H1 (cell line): ENCODE measurements around the gene TECTB. TPM values are rescaled to one million over a fixed set of nuclear protein-coding genes. Genes with fewer than 3 reads are reported as not detected.

Experiments
- GTF2F1 ChIP-seq: IDR thresholded peaks from 2 replicates; pipeline ENCODE4 v1.6.1; 2012; ENCODE audit warnings: low read depth, low read length, improper control_type of control experiment, borderline replicate concordance
- polyA plus RNA-seq, 7 experiments: library from polyadenylated mRNA; depleted of rRNA in 3 of 7; stranded (reverse) in 5 of 7; unstranded in 2 of 7; fragments of >200 nt in 5 of 7; fragments of 200-250 nt in 2 of 7; gene quantifications; 1 replicate in 5 of 7; 2 replicates in 1 of 7; 4 replicates in 1 of 7; pipeline versions ENCODE4 v1.2.1 to v1.2.3, GENCODE V29; 2011 to 2013; ENCODE audit warnings: missing spikeins in 2 of 7, mixed read lengths in 2 of 7
- total RNA-seq: library from RNA; stranded (reverse); fragmentation: NEBNext Ultra II Directional; extraction: Animal tissue kit (Norgen Biotek cat#: 25700); gene quantifications from 2 replicates; pipeline ENCODE4 v1.2.1, GENCODE V29; 2021

The TECTB gene
- total and polyA plus RNA-seq, 2 of the 8 experiments (the other 6 are each of a cell fraction or from before 2014, with no cell fraction given), result not detected

DNA sequence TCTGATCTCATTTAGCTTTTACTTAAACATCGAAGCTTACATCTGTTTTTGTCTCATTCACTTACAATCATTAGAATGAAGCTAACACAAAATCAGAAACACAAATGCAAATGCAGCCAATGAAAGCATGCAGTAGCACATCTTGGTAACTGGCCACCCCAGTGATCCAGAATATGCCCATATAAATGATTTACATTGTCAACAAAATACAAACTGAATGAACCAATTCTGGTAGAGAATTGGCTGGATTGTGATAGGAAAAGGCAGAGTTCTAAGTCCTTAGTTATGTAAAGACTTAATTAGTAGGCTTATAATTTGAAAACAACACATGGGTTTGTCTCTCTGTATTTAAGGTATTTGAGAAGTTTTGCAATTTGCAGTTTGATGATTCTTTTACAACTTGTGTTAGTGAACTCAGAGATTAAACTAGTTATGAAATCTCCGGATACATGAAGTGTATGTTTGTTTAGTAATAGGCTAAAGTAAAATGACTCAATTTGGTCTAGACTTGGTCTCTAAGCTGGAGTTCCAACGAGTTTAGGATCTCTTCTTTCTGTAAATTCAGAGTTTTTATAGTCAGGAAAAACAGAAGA, 21.2 kb downstream of the TECTB start (continued):
- no peak for TF ChIP-seq GTF2F1
